Measurements from ENCODE around the gene CACNG6.

DNA sequence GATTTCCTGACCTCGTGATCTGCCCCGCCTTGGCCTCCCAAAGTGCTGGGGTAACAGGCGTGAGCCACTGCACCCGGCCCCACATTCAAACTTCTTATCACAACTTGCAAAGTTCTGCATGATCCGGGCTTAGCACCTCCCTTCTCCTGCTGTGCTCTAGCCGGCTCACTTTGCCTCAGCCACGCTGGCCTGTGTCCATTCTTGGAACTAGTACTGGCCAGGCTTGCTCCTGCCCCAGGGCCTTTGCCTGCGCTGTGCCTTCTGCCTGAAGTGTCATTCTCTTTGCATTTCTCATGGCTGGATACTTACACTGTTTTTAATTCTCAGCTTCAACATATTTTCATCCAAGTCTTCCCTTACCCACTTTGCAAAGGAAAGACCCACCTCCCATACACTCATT, 29.9 kb downstream of the CACNG6 start:
- TF ChIP-seq, protein P1, sequence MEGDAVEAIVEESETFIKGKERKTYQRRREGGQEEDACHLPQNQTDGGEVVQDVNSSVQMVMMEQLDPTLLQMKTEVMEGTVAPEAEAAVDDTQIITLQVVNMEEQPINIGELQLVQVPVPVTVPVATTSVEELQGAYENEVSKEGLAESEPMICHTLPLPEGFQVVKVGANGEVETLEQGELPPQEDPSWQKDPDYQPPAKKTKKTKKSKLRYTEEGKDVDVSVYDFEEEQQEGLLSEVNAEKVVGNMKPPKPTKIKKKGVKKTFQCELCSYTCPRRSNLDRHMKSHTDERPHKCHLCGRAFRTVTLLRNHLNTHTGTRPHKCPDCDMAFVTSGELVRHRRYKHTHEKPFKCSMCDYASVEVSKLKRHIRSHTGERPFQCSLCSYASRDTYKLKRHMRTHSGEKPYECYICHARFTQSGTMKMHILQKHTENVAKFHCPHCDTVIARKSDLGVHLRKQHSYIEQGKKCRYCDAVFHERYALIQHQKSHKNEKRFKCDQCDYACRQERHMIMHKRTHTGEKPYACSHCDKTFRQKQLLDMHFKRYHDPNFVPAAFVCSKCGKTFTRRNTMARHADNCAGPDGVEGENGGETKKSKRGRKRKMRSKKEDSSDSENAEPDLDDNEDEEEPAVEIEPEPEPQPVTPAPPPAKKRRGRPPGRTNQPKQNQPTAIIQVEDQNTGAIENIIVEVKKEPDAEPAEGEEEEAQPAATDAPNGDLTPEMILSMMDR (IDR thresholded peaks at IDR 0.05 in 4 of 5, conservative IDR thresholded peaks at IDR 0.05 in 1 of 5): no peak
- TF ChIP-seq POLR2A (IDR thresholded peaks at IDR 0.05): no peak

Measured in gastrocnemius medialis (tissue), 4 donors.